GM12878 (cell line): ENCODE data around the gene NDRG2. TPM values are rescaled to one million over a fixed set of nuclear protein-coding genes. Genes with fewer than 3 reads are reported as not detected.
A peak's percentile ranks its signal among the peaks of the same experiment; 100 is the strongest.

Experiments used
- ATAC-seq: fragments of 200-7000 bp; cut with Tn5 transposase; 3 replicates; pipeline ENCODE4 v1.9.1; 2020; ENCODE audit warnings: mild to moderate bottlenecking, moderate library complexity
- BruUV-seq: library from RNA; stranded (reverse); fragments of 400-500 nt; replicated peaks from 2 replicates; lab custom pipeline; 2021; lab: Mats Ljungman, UMichigan
- CTCF ChIA-PET: fragments of 300-600 bp; sonication (Branson Sonifier 250); formaldehyde crosslinking; extraction: SDS; loops from one replicate; lab custom pipeline; 2021; ENCODE audit warnings: inconsistent platforms; lab: Yijun Ruan, JAX
- POLR2A ChIA-PET: fragments of 350-600 bp; formaldehyde crosslinking; extraction: SDS; loops from one replicate; lab custom pipeline; 2021; ENCODE audit warnings: inconsistent platforms; lab: Charles Lee
- RAD21 ChIA-PET: fragments of 300-600 bp; sonication (Branson Sonifier 250); formaldehyde crosslinking; loops from one replicate; lab custom pipeline; 2023; ENCODE audit warnings: antibody characterized with exemption; ENCODE audit not compliant: unreplicated experiment; lab: Charles Lee
- SMC1A ChIA-PET: fragments of 300-600 bp; sonication (Branson Sonifier 250); formaldehyde crosslinking; loops from one replicate; lab custom pipeline; 2023; ENCODE audit not compliant: unreplicated experiment, uncharacterized antibody; lab: Charles Lee
- DNase-seq: peaks from one replicate; pipeline ENCODE4 v3.0.0-alpha.2; 2011; ENCODE audit warnings: low read depth, low spot score
- FAIRE-seq: peaks from 3 replicates; lab custom pipeline; 2011; peaks lifted over from hg19 to GRCh38; lab: Jason Lieb, UNC
- H2AFZ ChIP-seq: 2 replicates; pipeline ENCODE4 v1.6.0; 2011; ENCODE audit warnings: low read depth, low read length, control low read depth; ENCODE audit not compliant: control insufficient read depth
- H3K27ac ChIP-seq: 2 replicates; pipeline ENCODE4 v1.5.1; 2011; ENCODE audit warnings: control low read depth; ENCODE audit not compliant: control insufficient read depth, insufficient read depth
- H3K27me3 ChIP-seq, 2 experiments: replicated peaks in 1 of 2; 2 replicates each; pipeline versions ENCODE4 v1.6.0 to v1.6.1; 2011; ENCODE audit warnings: low read length in 1 of 2; ENCODE audit not compliant: control insufficient read depth in 2 of 2, insufficient read depth in 2 of 2
- H3K36me3 ChIP-seq, 2 experiments: 2 replicates each; pipeline ENCODE4 v1.5.1; 2011; ENCODE audit warnings: low read length in 1 of 2; ENCODE audit not compliant: control insufficient read depth in 2 of 2, insufficient read depth in 2 of 2
- H3K4me1 ChIP-seq: 2 replicates; pipeline ENCODE4 v1.6.1; 2011; ENCODE audit warnings: mild to moderate bottlenecking, low read length, moderate library complexity, mixed read lengths; ENCODE audit not compliant: control insufficient read depth, insufficient read depth
- H3K4me2 ChIP-seq: 2 replicates; pipeline ENCODE4 v1.6.0; 2011; ENCODE audit warnings: control low read depth; ENCODE audit not compliant: control insufficient read depth, insufficient read depth
- H3K4me3 ChIP-seq: fragments of 200-600 bp; sonication (generic); 2 replicates; pipeline ENCODE4 v1.5.1; 2016
- H3K79me2 ChIP-seq: 2 replicates; pipeline ENCODE4 v1.6.0; 2011; ENCODE audit warnings: low read length; ENCODE audit not compliant: control insufficient read depth, insufficient read depth
- H3K9ac ChIP-seq: 2 replicates; pipeline ENCODE4 v1.8.0; 2011; ENCODE audit warnings: low read length, control low read depth, mixed read lengths; ENCODE audit not compliant: control insufficient read depth, insufficient read depth
- H3K9me3 ChIP-seq: replicated peaks from 3 replicates; pipeline ENCODE4 v1.5.1; 2011; ENCODE audit warnings: mild to moderate bottlenecking, low read length; ENCODE audit not compliant: control insufficient read depth, insufficient read depth
- H4K20me1 ChIP-seq: 2 replicates; pipeline ENCODE4 v1.6.0; 2011; ENCODE audit not compliant: control insufficient read depth, insufficient read depth
- EGR1 ChIP-seq, 2 experiments: IDR thresholded peaks; 1 replicate in 1 of 2; 2 replicates in 1 of 2; pipeline ENCODE4 v1.6.1; 2011 to 2012; ENCODE audit warnings: low read depth in 2 of 2, low read length in 2 of 2, borderline replicate concordance in 1 of 2, mild to moderate bottlenecking in 1 of 2, moderate library complexity in 1 of 2
- IKZF1 ChIP-seq: fragments of 450-650 bp; conservative IDR thresholded peaks from 2 replicates; pipeline ENCODE4 v1.6.1; 2017; ENCODE audit warnings: antibody characterized with exemption, mild to moderate bottlenecking
- LARP7 ChIP-seq: fragments of 450-650 bp; IDR thresholded peaks from 2 replicates; pipeline ENCODE4 v1.6.1; 2017; ENCODE audit warnings: mild to moderate bottlenecking
- SREBF2 ChIP-seq: IDR thresholded peaks from 2 replicates; pipeline ENCODE4 v1.6.1; 2012; ENCODE audit warnings: mild to moderate bottlenecking, low read length
- ZSCAN29 ChIP-seq: fragments of 450-650 bp; IDR thresholded peaks from 2 replicates; pipeline ENCODE4 v1.6.1; 2017; ENCODE audit warnings: mild to moderate bottlenecking, moderate library complexity
- WGBS: methylation state at CpG from one replicate; pipeline ENCODE4 v1.1.6; 2016; ENCODE audit warnings: low lambda C conversion rate; ENCODE audit not compliant: insufficient replicate concordance, insufficient coverage; ENCODE audit errors: missing lambda C conversion rate; 5-methylcytosine and 5-hydroxymethylcytosine counted together
- in situ Hi-C: fragments of 300-500 bp; cut with MboI; formaldehyde crosslinking; loops from 9 replicates; pipeline ENCODE4 v1.14.3; 2018; ENCODE audit warnings: mixed read lengths
- intact Hi-C: fragments of 100-400 bp; cut with micrococcal nuclease; formaldehyde crosslinking; loops from one replicate; pipeline ENCODE4 v1.14.2; 2022; ENCODE audit not compliant: unreplicated experiment
- polyA plus RNA-seq, 11 experiments: library from polyadenylated mRNA; depleted of rRNA in 4 of 11; unstranded in 6 of 11; stranded (reverse) in 5 of 11; fragments of >200 nt; fragmentation: Nextera tagmentation in 4 of 11; fragmentation: Illumina TruSeq in 1 of 11; extraction: Ambion mirVana in 4 of 11; extraction: Trizol in 1 of 11; gene quantifications; 1 replicate in 1 of 11; 2 replicates in 10 of 11; pipeline versions ENCODE4 v1.2.1 to v1.2.3, GENCODE V29; 2011 to 2016; ENCODE audit warnings: inconsistent platforms in 2 of 11, missing spikeins in 2 of 11, low read depth in 1 of 11
- total RNA-seq, 4 experiments: library from RNA; depleted of rRNA in 3 of 4; stranded (reverse); fragments of >200 nt in 3 of 4; fragmentation: Illumina TruSeq in 1 of 4; extraction: Trizol in 1 of 4; gene quantifications; 2 replicates each; pipeline versions ENCODE4 v1.2.1 to v1.2.3, GENCODE V29; 2013 to 2021

NDRG2 gene
- total and polyA plus RNA-seq, 10 of the 15 experiments (the other 5 are each of a cell fraction or from before 2014, with no cell fraction given) = 0.15 to 0.49 TPM; not detected in 8

DNA sequence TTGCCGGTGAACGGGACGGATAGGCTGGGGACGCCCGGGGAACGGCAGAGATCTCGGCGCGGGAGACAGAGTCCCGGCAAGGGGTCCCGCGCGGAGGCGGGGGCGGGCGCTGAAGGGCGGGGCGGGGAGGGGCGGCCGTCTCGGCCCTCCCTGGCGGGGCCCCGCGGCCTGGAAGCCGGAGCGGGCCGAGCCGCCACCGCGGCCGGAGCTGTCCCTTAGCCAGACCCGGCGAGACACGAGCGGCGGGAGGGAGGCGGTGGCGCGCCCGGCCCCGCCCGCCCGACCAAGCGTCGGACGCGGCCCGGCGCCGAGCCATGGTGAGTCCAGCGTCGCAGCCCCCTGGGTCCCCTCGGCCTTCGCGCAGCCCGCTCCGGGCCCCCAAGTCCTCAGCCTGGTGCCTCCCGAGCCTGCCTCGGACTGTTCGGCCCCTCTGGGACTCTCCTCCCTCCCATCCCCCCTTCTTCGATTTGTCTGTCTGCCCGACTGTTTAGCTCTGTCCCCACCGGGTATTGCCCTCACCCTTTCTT is 45.3 kb upstream of the NDRG2 start, which contains the start of gene ARHGEF40:
TSS of gene ARHGEF40 (plus strand) at position 222 of the 527 bp plus-strand sequence. CDS start at position 315, 93 bp downstream.
- ChIA-PET SMC1A (interaction anchor here (1.0 to 3.1 kb wide), 5 partner anchors 25 to 428 kb away, joined by 3 to 30 read pairs (median 8); no protein-coding TSS in a partner anchor), POLR2A (interaction anchor here (0.6 to 2.6 kb wide), 3 partner anchors 35 to 376 kb away, joined by 3 to 21 read pairs (median 7); no protein-coding TSS in a partner anchor), RAD21 (interaction anchor here (1.3 to 3.0 kb wide), 6 partner anchors 22 to 55 kb away, joined by 4 to 42 read pairs (median 13); no protein-coding TSS in a partner anchor), CTCF (interaction anchor here (0.7 to 5.6 kb wide), 9 partner anchors 8 to 245 kb away, joined by 3 to 100 read pairs (median 16); partner anchors contain the start of gene TMEM253)
- no TSS peak for BruUV-seq
- Histone ChIP-seq H2AFZ (no peak within 1 kb of the TSS), H3K4me1 (peaks cover 29% of the 10 kb centered on the region), H3K4me3 (peak within 1 kb of the TSS; percentile 67), H3K9ac (peak within 1 kb of the TSS; percentile 35), H3K4me2 (peak within 1 kb of the TSS; percentile 67), H3K79me2 (no peaks in the 10 kb centered on the region), H4K20me1 (no peaks in the 10 kb centered on the region), H3K27me3 (peaks cover 9 to 20% of the 10 kb centered on the region in 2 experiments), H3K9me3 (no peaks in the 10 kb centered on the region), H3K36me3 (no peaks in the 10 kb centered on the region), H3K27ac (no peak within 1 kb of the TSS)
- in situ Hi-C loops = no loop called here
- peak; percentile 38 for ATAC-seq
- DNase-seq = no peak
- intact Hi-C loops = no loop called here
- TF ChIP-seq ZSCAN29 = no peak
- no peak for TF ChIP-seq IKZF1
- no peak for TF ChIP-seq SREBF2
- peak; percentile 66; the same call in 1 of the 2 replicates for TF ChIP-seq LARP7
- no peak for TF ChIP-seq EGR1 (IDR thresholded peaks at IDR 0.05; ENCODE audit: borderline replicate concordance in 1 of 2, low read depth in 2 of 2, low read length in 2 of 2)
- WGBS = 3% methylated on average over 6 of the region's 63 CpGs
- FAIRE-seq = no peak
